Measurements from ENCODE around the gene RBM48.
"Not testable (repeated sequence)": the region's sequence is repeated elsewhere in the genome, so short reads cannot be mapped to it uniquely, and the experiment has no call there.

RBM48 gene

GRCh38 chr7:92528188-92528957 is at the start of gene RBM48, which contains the start of gene PEX1:
RBM48 (plus strand) TSS chr7:92528795; CDS start chr7:92528814, 19 bp downstream.
PEX1 (minus strand) TSS chr7:92528520; CDS start chr7:92528435, 85 bp downstream.
- DNase-seq (ENCODE audit: low read depth in 3 of 3) = peak; percentile 89 to 95 (median 90)

DNA sequence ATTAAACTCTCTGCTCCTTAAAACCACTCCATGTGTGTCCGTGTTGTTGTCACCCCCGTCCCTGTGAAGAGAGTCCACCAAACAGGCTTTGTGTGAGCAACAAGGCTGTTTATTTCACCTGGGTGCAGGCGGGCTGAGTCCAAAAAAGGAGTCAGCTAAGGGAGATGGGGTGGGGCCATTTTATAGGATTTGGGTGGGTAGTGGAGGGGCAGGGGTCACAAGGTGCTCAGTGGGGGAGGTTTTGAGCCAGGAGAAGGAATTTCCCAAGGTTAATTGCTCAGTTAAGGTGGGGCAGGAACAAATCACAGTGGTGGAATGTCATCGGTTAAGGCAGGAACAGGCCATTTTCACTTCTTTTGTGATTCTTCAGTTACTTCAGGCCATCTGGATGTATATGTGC is 49.4 kb upstream of the RBM48 start:
- DNase-seq (ENCODE audit: low read depth in 3 of 3) = not testable (repeated sequence)

DNA sequence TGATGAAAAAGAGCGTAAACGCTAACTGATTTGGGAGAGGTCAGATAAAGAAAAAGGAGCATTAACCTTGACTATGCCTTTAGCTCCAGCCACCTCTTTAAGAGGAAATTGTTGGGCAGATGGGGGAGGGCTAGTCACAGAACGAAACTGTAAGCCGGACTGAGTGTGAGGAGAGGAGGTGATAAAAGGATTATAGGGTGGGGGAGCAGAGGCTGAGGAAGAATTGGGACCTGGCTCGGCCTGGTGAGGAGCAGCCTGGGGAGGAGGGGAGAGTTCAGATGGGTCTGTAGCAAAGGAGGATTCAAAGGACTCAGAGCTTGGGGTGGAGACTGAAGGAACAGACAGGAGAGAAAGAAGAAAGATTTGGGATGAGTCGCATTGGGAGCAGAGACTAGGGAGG is 45.0 kb upstream of the RBM48 start:
- not testable (repeated sequence) for DNase-seq (ENCODE audit: low read depth in 3 of 3)

GRCh38 chr7:92484226-92484625 is 44.4 kb upstream of the RBM48 start:
- not testable (repeated sequence) for DNase-seq (ENCODE audit: low read depth in 3 of 3)

GRCh38 chr7:92485267-92485892 is 43.2 kb upstream of the RBM48 start:
- DNase-seq (ENCODE audit: low read depth in 3 of 3) = no peak

DNA sequence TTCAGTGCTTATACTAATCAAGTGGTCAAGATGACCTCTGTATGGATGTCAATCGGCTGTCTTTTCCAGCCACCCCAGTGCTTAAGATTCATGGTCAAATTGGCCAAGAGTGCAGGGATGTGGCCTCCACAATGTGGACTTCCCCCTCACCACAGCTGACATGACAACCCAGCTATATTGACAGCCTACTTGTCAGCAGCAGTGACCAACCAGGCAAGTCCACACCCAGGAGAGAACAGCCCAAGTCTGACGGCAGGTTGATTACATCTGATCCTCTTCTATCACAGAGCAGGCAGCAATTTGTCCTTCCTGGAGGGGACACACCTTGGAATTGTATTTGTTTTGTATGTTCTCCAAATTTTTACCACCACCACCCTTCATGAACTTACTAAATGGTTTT is 42.6 kb upstream of the RBM48 start:
- DNase-seq (ENCODE audit: low read depth in 3 of 3) = no peak

DNA sequence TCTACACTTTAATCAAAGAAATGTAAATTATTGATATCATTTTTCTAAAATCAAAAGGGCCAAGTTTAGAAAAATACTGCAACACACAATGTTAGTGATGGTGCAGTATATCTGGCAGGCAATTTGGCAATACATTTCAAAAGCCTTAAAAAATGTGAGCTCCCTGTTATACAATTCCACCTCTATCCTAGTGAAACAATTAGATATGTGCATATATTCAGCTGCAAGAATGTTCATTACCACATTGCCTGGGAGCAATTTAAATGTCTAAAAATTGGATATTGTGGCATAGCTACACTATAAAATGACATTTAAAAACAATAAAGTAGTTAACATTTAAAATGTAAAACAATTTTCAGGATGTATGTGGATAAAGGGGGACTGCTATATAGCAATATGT is 40.8 kb upstream of the RBM48 start:
- DNase-seq (ENCODE audit: low read depth in 3 of 3) = no peak

DNA sequence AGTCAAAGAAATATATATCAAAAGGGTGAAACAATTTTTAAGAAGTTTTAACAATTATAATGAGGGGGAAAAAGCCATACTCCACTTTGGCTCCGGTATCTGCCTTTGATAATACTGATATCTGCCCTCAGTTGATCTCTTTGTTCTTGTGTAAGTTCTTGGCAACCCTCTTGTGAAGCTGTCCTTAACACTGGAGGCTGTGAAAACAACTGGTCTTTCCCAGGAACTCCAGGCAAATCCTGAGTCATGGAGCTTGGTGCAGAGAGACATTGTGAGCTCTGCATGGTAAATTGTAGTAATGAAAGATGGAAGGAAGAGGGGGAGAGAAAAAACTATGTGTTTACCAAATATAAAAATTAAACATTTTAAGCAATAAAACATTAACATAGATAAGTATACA is 39.0 kb upstream of the RBM48 start:
- DNase-seq (ENCODE audit: low read depth in 3 of 3) = no peak

DNA sequence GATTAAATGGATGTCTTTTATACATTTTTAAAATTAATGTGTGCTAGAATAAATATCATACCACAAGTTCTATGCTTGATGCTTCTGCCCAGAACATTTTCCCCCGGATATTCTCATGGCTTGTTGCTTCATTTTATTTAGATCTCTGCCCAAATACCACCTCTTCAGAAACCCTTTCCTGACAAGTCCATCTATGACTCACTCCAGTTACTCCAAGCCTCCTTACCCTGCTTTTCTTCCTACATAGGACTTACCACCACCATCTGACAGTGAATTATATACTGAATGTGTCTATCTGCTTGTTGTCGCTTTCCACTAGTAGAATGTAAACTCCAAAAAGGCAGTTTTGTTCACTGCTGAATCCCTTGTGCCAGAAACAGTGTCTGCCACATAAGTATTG is 31.7 kb upstream of the RBM48 start:
- DNase-seq (ENCODE audit: low read depth in 3 of 3) = no peak

DNA sequence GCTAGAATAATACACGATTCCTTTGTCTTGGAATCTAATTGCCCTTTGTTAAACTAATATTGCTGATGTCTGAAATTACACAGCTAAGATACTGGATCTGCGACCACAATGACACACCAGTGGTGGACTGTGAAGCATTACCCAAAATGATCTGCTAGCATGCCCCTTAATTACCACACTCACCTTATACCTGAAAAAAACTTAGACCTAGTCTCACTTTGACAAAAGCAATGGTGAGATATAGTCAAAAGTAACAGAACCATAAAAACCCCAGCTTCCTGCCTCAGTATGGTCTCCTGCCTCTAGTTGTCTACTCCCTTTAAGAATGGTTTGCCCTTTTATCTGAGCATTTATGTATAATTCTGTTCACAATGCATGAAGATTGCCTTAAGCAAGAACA is 30.0 kb upstream of the RBM48 start:
- DNase-seq (ENCODE audit: low read depth in 3 of 3) = no peak

DNA sequence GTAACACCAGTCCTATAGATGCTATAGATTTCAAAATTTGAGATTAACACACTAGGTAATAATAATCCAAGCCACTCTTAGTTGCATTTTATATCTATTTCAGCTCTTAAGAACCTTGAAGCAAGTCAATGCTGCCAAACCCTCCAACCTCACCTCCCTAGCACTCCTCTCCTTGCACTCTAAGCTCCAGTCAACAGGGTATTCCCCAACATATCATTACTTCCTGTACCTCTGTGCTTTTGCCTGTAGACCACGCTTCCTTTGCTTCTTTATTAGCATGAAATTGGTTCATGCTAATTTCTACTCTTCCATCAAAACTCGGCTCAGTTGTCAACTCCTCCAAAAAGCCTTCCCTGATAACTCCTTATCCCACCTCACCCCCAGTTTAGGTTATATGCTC is 24.8 kb upstream of the RBM48 start:
- no peak for DNase-seq (ENCODE audit: low read depth in 3 of 3)

DNA sequence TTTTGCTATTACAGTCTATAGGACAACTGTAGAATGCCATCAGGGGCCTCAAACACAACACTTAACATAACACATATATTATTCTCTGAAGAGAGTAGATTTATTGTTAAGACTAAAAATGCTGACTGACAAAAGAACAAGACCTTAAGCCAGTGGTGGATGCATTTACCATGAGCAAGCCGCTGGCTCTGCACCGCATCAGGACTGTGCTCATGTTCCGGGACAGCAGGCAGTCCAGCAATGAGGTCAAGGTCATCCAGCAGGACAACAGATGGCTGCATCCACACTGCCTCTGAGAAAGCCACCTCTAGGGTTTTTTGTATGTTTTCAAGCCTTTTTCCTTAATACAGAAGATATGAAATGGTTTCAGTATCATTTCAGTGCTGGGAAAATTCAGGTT is 24.0 kb upstream of the RBM48 start:
- DNase-seq (ENCODE audit: low read depth in 3 of 3) = no peak

GRCh38 chr7:92506363-92506762 is 22.2 kb upstream of the RBM48 start:
- no peak for DNase-seq (ENCODE audit: low read depth in 3 of 3)

DNA sequence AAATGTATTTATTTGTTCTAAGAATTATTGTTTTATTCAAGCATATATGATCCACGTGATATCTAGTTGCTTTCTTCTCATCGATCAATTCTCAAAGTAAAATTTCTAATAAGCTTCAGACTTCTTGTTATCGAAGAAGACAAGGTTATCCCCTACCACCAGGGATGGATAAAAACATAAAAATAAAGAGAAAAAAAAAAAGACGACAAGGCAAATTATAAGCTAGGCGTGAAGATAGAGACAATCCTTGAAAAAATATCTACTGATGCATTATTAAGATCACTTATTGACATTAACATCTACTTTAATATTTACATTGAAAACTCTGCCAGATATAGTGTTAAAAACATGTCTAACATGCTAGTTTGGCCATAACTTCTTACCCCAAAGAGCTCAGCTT is 19.6 kb upstream of the RBM48 start:
- no peak for DNase-seq (ENCODE audit: low read depth in 3 of 3)

DNA sequence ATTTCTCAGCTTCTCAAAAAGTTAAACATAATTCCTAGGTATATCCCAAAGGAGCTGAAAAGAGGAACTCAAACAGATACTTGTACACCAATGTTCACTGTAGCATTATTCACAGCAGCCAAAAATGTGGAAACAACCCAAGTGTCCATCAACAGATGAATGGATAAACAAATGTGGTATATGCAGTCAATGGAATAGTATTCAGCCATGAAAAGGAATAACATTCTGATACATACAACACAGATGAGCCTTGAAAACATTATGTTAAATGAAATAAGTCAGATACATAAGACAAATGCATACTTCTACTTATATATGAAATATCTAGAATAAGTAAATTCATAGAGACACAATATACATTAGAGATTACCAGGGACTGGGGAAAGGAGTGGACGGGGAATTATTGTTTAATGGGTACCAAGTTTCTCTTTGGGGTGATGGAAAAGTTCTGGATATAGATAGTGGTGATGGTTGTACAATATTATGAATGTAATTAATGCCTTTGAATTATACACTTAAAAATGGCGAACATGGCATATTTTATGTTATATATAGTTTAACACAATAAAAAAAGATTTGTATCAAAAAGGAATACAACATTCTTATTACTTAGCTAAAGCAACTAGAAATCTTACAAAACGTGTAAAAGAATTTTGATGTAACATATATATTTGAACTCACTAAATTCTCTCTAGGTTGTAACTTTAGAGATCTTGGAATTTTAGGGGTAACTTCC is 15.3 kb upstream of the RBM48 start:
- DNase-seq (ENCODE audit: low read depth in 3 of 3) = no peak

DNA sequence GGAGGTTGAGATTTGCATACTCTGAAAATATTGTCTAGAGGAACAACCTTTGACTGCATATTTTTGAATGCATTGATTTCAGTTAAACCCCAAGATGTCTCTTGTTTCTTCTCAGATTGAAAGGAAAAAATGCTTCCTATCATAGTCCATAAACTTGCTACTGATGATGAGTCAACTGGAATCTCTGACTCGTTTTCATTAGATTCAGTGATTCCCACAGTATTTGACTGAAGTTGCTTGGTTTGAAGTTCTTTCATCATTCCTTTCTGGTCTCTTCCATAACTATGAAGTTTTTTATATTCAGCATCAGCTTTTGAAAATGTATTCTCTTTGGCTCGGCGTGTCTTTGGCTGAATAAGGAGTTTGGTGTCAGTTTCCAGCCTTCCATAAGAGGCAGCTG is 11.0 kb upstream of the RBM48 start:
- DNase-seq (ENCODE audit: low read depth in 3 of 3) = no peak

- DNase-seq (ENCODE audit: low read depth in 3 of 3) = no peak
Observed at GRCh38 chr7:92520024-92520423, 8.6 kb upstream of the RBM48 start.

DNA sequence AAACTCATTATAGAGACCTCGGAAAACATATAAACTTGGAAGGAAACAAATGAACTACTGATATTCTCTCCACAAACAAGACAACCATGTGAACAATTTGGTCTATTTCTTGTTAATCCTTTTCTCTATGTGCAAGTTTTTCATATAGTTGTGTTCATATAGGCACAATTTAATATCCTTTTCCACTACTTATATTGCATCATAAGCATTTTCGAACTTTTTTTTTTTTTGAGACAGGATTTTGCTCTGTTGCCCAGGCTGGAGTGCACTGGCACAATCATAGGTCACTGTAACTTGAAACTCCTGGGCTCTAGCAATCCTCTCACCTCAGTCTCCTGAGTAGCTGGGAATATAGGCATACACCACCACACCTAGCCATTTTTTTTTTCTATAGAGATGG is 5.5 kb upstream of the RBM48 start:
- no peak for DNase-seq (ENCODE audit: low read depth in 3 of 3)

- DNase-seq (ENCODE audit: low read depth in 3 of 3) = peak in 2 of 3 experiments; percentile 20 to 50
Observed at GRCh38 chr7:92527300-92528187, 1.1 kb upstream of the RBM48 start.

- DNase-seq (ENCODE audit: low read depth in 3 of 3) = no peak
Observed at GRCh38 chr7:92528958-92529264, 316 bp downstream of the RBM48 start.

- no peak for DNase-seq (ENCODE audit: low read depth in 3 of 3)
Observed at GRCh38 chr7:92534572-92534971, 6.0 kb downstream of the RBM48 start.

DNA sequence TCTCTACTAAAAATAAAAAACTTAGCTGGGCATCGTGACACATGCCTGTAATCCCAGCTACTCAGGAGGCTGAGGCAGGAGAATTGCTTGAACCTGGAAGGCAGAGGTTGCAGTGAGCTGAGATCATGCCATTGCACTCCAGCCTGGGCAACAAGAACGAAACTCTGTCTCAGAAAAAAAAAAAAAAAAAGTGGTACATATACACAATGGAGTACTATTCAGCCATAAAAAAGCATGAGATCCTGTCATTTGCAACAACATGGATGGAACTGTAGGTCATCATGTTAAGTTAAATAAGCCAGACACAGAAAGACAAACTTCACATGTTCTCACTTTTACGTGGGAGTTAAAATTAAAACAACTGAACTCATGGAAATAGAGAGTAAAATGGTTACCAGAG is 14.9 kb downstream of the RBM48 start:
- not testable (repeated sequence) for DNase-seq (ENCODE audit: low read depth in 3 of 3)

Data from stimulated activated CD4-positive, alpha-beta T cell treated with anti-CD3 and anti-CD28 coated beads, TNF-alpha, amount 100 ng/mL, for 24 hours (primary cell).